ENCODE results near the gene EAF2. TPM values are rescaled to one million over a fixed set of nuclear protein-coding genes. Genes with fewer than 3 reads are reported as not detected.

Gene EAF2
- total and polyA plus RNA-seq, 12 donors, result 1.4 to 13.9 (median 5.8) TPM

DNA sequence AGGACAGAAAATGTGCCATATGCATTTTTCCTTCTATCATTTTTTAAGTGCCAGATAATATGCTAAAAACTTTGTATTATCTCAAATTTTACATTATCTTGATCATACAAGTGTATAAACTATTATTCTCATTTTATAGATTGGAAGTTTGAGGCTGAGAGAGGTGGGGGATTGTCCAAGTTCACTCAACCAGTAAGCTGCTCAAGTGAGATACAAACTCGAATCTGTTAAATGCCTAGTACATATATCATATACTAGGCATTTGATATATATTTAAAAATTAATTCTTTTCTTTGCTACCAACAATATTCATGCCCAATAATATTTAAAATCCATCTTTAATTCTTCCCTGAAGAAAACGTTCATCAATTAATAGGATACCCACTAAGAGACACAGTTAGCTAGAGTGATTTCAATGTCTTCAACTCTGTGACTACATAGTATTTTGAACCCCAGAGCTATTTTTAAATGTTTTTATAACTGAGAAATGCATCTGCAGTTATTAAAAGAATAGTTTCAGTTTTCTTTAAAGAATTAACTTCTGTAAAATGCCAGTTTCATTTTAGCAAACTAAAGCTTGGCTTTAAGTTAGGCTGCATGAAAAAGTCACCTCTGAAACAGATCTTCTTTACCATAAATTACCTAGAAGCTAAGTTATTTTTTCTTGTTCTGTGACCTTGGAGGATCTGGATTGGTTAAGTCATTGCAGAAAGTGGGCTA lies 40.6 kb upstream of the EAF2 start:
- TF ChIP-seq POLR2A (IDR thresholded peaks at IDR 0.05), result no peak
- TF ChIP-seq, protein P1, sequence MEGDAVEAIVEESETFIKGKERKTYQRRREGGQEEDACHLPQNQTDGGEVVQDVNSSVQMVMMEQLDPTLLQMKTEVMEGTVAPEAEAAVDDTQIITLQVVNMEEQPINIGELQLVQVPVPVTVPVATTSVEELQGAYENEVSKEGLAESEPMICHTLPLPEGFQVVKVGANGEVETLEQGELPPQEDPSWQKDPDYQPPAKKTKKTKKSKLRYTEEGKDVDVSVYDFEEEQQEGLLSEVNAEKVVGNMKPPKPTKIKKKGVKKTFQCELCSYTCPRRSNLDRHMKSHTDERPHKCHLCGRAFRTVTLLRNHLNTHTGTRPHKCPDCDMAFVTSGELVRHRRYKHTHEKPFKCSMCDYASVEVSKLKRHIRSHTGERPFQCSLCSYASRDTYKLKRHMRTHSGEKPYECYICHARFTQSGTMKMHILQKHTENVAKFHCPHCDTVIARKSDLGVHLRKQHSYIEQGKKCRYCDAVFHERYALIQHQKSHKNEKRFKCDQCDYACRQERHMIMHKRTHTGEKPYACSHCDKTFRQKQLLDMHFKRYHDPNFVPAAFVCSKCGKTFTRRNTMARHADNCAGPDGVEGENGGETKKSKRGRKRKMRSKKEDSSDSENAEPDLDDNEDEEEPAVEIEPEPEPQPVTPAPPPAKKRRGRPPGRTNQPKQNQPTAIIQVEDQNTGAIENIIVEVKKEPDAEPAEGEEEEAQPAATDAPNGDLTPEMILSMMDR (IDR thresholded peaks at IDR 0.05), result no peak
- Histone ChIP-seq H3K27me3 (no peaks in the 10 kb centered on the region), H3K36me3 (replicated peaks in 1 of 2) (peaks cover 0 to 7% of the 10 kb centered on the region in 2 donors), H3K4me3 (no peak overlapping the region), H3K9me3 (replicated peaks in 1 of 3) (no peaks in the 10 kb centered on the region), H3K4me1 (replicated peaks in 1 of 2) (no peaks in the 10 kb centered on the region), H3K27ac (no peak overlapping the region)
- no peak for DNase-seq
- intact Hi-C loops (cut with DNase I), result no loop called here
- WGBS, 4 donors, result 92 to 95% (median 94%) methylated on average over 2 of the region's 2 CpGs

DNA sequence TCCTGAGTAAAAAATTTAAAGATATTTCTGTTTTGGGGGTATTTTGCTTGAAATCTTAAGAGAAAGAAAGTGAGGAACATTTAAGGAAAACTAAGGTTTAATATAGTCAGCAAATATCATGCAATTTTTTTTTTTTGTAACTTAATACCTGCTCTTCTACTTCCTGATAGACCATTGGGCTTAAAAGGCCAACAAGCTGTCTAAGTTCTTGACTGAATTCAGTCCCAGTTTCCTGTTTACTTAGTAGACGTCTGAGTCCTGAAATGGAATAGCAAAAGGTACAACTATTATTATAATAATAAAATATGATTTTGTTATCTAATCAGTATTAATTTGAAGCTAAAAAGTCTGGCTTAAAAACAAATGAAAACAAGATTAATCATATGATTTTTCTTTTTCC lies 38.0 kb upstream of the EAF2 start:
- Histone ChIP-seq H3K36me3 (replicated peaks in 1 of 2) (no peaks in the 10 kb centered on the region), H3K27me3 (no peaks in the 10 kb centered on the region), H3K9me3 (replicated peaks in 1 of 3) (no peaks in the 10 kb centered on the region), H3K27ac (no peak overlapping the region), H3K4me1 (replicated peaks in 1 of 2) (no peaks in the 10 kb centered on the region), H3K4me3 (no peak overlapping the region)
- 39 to 56% (median 47%) methylated on average over 1 of the region's 1 CpG for whole genome bisulfite sequencing, 4 donors
- TF ChIP-seq POLR2A (IDR thresholded peaks at IDR 0.05), result no peak
- TF ChIP-seq, protein P1 (IDR thresholded peaks at IDR 0.05), result no peak
- intact Hi-C loops (cut with DNase I), result no loop called here
- no peak for DNase-seq

DNA sequence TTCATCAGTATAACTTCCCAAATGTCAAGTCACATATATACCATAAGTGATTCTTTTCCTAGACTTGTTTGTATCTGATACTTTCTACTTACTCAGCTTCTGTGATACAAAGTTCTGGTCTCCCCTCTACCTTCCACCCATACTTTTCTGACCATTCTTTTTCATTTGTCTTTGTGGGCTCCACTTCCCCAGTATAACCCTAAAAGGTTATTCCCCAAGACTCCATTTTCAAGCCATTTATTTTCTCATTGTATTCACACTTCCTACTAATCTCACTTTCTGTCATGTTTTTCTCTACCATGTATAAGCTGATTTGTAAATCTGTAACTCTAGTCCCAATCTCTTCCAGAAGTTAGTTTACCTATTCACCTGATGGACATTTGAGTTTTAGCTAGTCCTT lies 34.1 kb upstream of the EAF2 start:
- TF ChIP-seq, protein P1 (IDR thresholded peaks at IDR 0.05), result no peak
- no peak for TF ChIP-seq POLR2A (IDR thresholded peaks at IDR 0.05)
- Histone ChIP-seq H3K36me3 (replicated peaks in 1 of 2) (no peaks in the 10 kb centered on the region), H3K9me3 (replicated peaks in 1 of 3) (no peaks in the 10 kb centered on the region), H3K27me3 (no peaks in the 10 kb centered on the region), H3K4me3 (no peak overlapping the region), H3K27ac (no peak overlapping the region), H3K4me1 (replicated peaks in 1 of 2) (no peaks in the 10 kb centered on the region)
- intact Hi-C loops (cut with DNase I), result no loop called here
- no peak for DNase-seq

DNA sequence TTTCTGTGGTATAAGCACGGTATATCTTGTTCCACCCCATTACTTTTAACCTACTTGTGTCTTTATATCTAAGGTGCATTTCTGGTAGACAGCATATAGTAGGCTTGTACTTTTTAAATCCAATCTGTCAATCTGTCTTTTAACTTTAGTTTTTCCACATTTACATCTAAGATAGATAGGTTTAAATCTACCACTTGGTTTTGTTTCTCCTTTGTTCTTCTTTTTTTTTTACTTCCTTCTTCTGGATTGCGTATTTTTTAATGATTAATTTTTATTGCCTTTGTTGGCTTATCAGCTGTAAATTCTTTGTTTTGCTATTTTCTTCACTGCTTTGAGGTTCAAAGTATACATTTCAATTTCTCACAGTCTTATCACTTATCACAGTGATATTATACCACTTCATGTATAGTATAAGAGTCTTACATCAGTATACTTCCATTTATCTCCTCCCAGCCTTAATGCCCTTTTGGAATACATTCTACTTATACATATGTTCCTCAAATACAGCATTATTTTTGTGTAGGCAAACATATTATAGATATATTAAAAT lies 31.2 kb upstream of the EAF2 start:
- 88 to 93% (median 91%) methylated on average over 2 of the region's 2 CpGs for WGBS, 4 donors

More for the DNA sequence above, 31.2 kb upstream of the EAF2 start:
- DNase-seq, result no peak
- intact Hi-C loops (cut with DNase I), result no loop called here
- Histone ChIP-seq H3K9me3 (replicated peaks in 1 of 3) (no peaks in the 10 kb centered on the region), H3K4me3 (no peak overlapping the region), H3K27me3 (no peaks in the 10 kb centered on the region), H3K27ac (no peak overlapping the region), H3K4me1 (replicated peaks in 1 of 2) (no peaks in the 10 kb centered on the region), H3K36me3 (replicated peaks in 1 of 2) (no peaks in the 10 kb centered on the region)
- no peak for TF ChIP-seq POLR2A (IDR thresholded peaks at IDR 0.05)
- TF ChIP-seq, protein P1 (IDR thresholded peaks at IDR 0.05), result no peak

All from adrenal gland (tissue), 12 donors.